ENCODE measurements around the gene SPAG5. TPM values are rescaled to one million over a fixed set of nuclear protein-coding genes. Genes with fewer than 3 reads are reported as not detected.
A peak's percentile ranks its signal among the peaks of the same experiment; 100 is the strongest.

Gene SPAG5
- total and polyA plus RNA-seq, 8 donors = 0.93 to 7.4 (median 2.1) TPM

GRCh38 chr17:28643983-28644786 lies 45.4 kb upstream of the SPAG5 start:
- intact Hi-C loops (cut with DNase I) = no loop called here
- ATAC-seq (peak; percentile 7 to 35 (median 19)), FAIRE-seq (no peak), DNase-seq (peak; percentile 41 to 75 (median 58))
- peak overlapping the region; percentile 75 to 90 (median 86) for H3K4me3 ChIP-seq
- H3K9me3 ChIP-seq = no peaks in the 10 kb centered on the region
- TF ChIP-seq, protein P1, sequence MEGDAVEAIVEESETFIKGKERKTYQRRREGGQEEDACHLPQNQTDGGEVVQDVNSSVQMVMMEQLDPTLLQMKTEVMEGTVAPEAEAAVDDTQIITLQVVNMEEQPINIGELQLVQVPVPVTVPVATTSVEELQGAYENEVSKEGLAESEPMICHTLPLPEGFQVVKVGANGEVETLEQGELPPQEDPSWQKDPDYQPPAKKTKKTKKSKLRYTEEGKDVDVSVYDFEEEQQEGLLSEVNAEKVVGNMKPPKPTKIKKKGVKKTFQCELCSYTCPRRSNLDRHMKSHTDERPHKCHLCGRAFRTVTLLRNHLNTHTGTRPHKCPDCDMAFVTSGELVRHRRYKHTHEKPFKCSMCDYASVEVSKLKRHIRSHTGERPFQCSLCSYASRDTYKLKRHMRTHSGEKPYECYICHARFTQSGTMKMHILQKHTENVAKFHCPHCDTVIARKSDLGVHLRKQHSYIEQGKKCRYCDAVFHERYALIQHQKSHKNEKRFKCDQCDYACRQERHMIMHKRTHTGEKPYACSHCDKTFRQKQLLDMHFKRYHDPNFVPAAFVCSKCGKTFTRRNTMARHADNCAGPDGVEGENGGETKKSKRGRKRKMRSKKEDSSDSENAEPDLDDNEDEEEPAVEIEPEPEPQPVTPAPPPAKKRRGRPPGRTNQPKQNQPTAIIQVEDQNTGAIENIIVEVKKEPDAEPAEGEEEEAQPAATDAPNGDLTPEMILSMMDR (IDR thresholded peaks at IDR 0.05) = peak; percentile 22 to 52 (median 35)
- peaks cover 6 to 26% (median 17%) of the 10 kb centered on the region in 3 donors for H3K36me3 ChIP-seq
- peak overlapping the region; percentile 78 to 96 (median 86) for H3K27ac ChIP-seq
- 1 to 2% methylated on average over 14 to 18 of the region's 18 CpGs for WGBS, 2 donors
- H3K27me3 ChIP-seq = no peaks in the 10 kb centered on the region
- H3K4me1 ChIP-seq = peaks cover 15 to 27% (median 24%) of the 10 kb centered on the region in 3 donors

GRCh38 chr17:28641579-28641978 lies 42.8 kb upstream of the SPAG5 start:
- TF ChIP-seq, protein P1 (IDR thresholded peaks at IDR 0.05) = no peak
- Histone ChIP-seq H3K27me3 (no peaks in the 10 kb centered on the region), H3K9me3 (no peaks in the 10 kb centered on the region), H3K4me1 (peaks cover 15 to 22% (median 17%) of the 10 kb centered on the region in 3 donors), H3K4me3 (no peak overlapping the region), H3K27ac (no peak overlapping the region), H3K36me3 (peaks cover 3 to 51% (median 40%) of the 10 kb centered on the region in 3 donors)
- ATAC-seq (no peak), DNase-seq (no peak), FAIRE-seq (no peak)
- WGBS, 2 donors = 95 to 100% methylated on average over 2 of the region's 2 CpGs
- intact Hi-C loops (cut with DNase I) = no loop called here

DNA sequence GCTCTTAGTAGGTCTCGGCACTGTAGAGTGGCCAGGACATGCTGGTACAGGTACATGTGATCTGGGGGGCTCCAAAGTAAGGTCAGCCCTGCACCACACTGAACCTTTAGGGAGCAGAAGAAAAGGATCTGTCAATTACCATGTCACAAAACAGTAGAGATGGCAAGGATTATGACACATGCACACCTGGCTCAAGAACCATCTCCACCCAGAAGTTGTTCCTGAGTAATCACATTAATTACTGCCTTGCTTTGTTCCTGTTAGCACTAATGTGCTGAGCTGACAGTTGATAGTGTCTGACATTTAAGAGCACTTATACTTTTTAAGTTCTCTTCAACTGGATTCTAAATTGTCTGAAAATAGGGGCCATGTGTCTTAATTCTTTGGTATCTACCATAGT lies 36.7 kb upstream of the SPAG5 start:
- Histone ChIP-seq H3K4me3 (no peak overlapping the region), H3K27ac (no peak overlapping the region), H3K36me3 (peaks cover 7 to 92% (median 69%) of the 10 kb centered on the region in 3 donors), H3K4me1 (no peaks in the 10 kb centered on the region), H3K9me3 (no peaks in the 10 kb centered on the region), H3K27me3 (no peaks in the 10 kb centered on the region)
- DNase-seq (no peak), ATAC-seq (no peak), FAIRE-seq (no peak)
- intact Hi-C loops (cut with DNase I) = no loop called here
- TF ChIP-seq, protein P1 (IDR thresholded peaks at IDR 0.05) = no peak
- WGBS, 2 donors = 93 to 100% methylated on average over 1 of the region's 1 CpG

- H3K36me3 ChIP-seq = peaks cover 7 to 83% (median 62%) of the 10 kb centered on the region in 3 donors
- TF ChIP-seq, protein P1 (IDR thresholded peaks at IDR 0.05) = no peak
Observed at GRCh38 chr17:28634206-28634865, 35.5 kb upstream of the SPAG5 start.

More at GRCh38 chr17:28634206-28634865, 35.5 kb upstream of the SPAG5 start:
- ATAC-seq (no peak), FAIRE-seq (no peak), DNase-seq (no peak)
- no peaks in the 10 kb centered on the region for H3K27me3 ChIP-seq
- H3K9me3 ChIP-seq = no peaks in the 10 kb centered on the region
- WGBS, 2 donors = 84 to 89% methylated on average over 14 of the region's 14 CpGs
- H3K4me1 ChIP-seq = no peaks in the 10 kb centered on the region
- H3K27ac ChIP-seq = no peak overlapping the region
- no peak overlapping the region for H3K4me3 ChIP-seq
- intact Hi-C loops (cut with DNase I) = no loop called here
